ENCODE results near the gene ALOXE3. TPM values are rescaled to one million over a fixed set of nuclear protein-coding genes. Genes with fewer than 3 reads are reported as not detected.

Gene ALOXE3
- total RNA-seq, 1 donor from 2014 or later = not detected

- H3K27ac Mint-ChIP-seq (ENCODE audit: unreplicated experiment) = peak overlapping the region; percentile 89
- H3K4me1 Mint-ChIP-seq (ENCODE audit: unreplicated experiment) = peaks cover 40% of the 10 kb centered on the region
- H3K9me3 Mint-ChIP-seq (ENCODE audit: unreplicated experiment) = no peaks in the 10 kb centered on the region
- no peak for DNase-seq (ENCODE audit: extremely low spot score, unreplicated experiment)
- H3K36me3 Mint-ChIP-seq (ENCODE audit: unreplicated experiment) = no peaks in the 10 kb centered on the region
- H3K4me3 Mint-ChIP-seq (ENCODE audit: unreplicated experiment) = peak overlapping the region; percentile 87
- no peak for TF ChIP-seq CTCF (IDR thresholded peaks at IDR 0.05)
- H3K27me3 Mint-ChIP-seq (ENCODE audit: unreplicated experiment) = peaks cover 6% of the 10 kb centered on the region
These were observed 8.3 kb upstream of the ALOXE3 start for GRCh38 chr17:8126491-8127066.

- no peak for TF ChIP-seq CTCF (IDR thresholded peaks at IDR 0.05)
- DNase-seq (ENCODE audit: extremely low spot score, unreplicated experiment) = no peak
- Mint-ChIP-seq H3K4me3 (ENCODE audit: unreplicated experiment) (peak overlapping the region; percentile 87), H3K27me3 (ENCODE audit: unreplicated experiment) (peaks cover 6% of the 10 kb centered on the region), H3K27ac (ENCODE audit: unreplicated experiment) (peak overlapping the region; percentile 69), H3K9me3 (ENCODE audit: unreplicated experiment) (no peaks in the 10 kb centered on the region), H3K36me3 (ENCODE audit: unreplicated experiment) (no peaks in the 10 kb centered on the region), H3K4me1 (ENCODE audit: unreplicated experiment) (peaks cover 42% of the 10 kb centered on the region)
These were observed 7.7 kb upstream of the ALOXE3 start for GRCh38 chr17:8125947-8126490.

GRCh38 chr17:8125154-8125946 is 7.0 kb upstream of the ALOXE3 start:
- no peak for TF ChIP-seq CTCF (IDR thresholded peaks at IDR 0.05)
- H3K27me3 Mint-ChIP-seq (ENCODE audit: unreplicated experiment) = peaks cover 6% of the 10 kb centered on the region
- peak; percentile 93 for DNase-seq (ENCODE audit: extremely low spot score, unreplicated experiment)

GRCh38 chr17:8124350-8125153 is 6.2 kb upstream of the ALOXE3 start:
- DNase-seq (ENCODE audit: extremely low spot score, unreplicated experiment) = no peak
- H3K27ac Mint-ChIP-seq (ENCODE audit: unreplicated experiment) = peak overlapping the region; percentile 53
- H3K4me3 Mint-ChIP-seq (ENCODE audit: unreplicated experiment) = peak overlapping the region; percentile 87
- TF ChIP-seq CTCF (IDR thresholded peaks at IDR 0.05) = no peak
- H3K9me3 Mint-ChIP-seq (ENCODE audit: unreplicated experiment) = no peaks in the 10 kb centered on the region
- H3K27me3 Mint-ChIP-seq (ENCODE audit: unreplicated experiment) = no peaks in the 10 kb centered on the region
- no peaks in the 10 kb centered on the region for H3K36me3 Mint-ChIP-seq (ENCODE audit: unreplicated experiment)
- peaks cover 56% of the 10 kb centered on the region for H3K4me1 Mint-ChIP-seq (ENCODE audit: unreplicated experiment)

More at GRCh38 chr17:8125154-8125946, 7.0 kb upstream of the ALOXE3 start:
- Mint-ChIP-seq H3K27ac (ENCODE audit: unreplicated experiment) (peak overlapping the region; percentile 69), H3K4me3 (ENCODE audit: unreplicated experiment) (peak overlapping the region; percentile 87), H3K9me3 (ENCODE audit: unreplicated experiment) (no peaks in the 10 kb centered on the region), H3K4me1 (ENCODE audit: unreplicated experiment) (peaks cover 48% of the 10 kb centered on the region), H3K36me3 (ENCODE audit: unreplicated experiment) (no peaks in the 10 kb centered on the region)
